Activated CD8-positive, alpha-beta T cell treated with anti-CD3 and anti-CD28 coated beads, Interleukin-2, amount 10 ng/mL, durations not matched to agents 7 days and 5 days (primary cell): ENCODE results near the gene TRIM44. TPM values are rescaled to one million over a fixed set of nuclear protein-coding genes. Genes with fewer than 3 reads are reported as not detected.
"Not testable (repeated sequence)": the region's sequence is repeated elsewhere in the genome, so short reads cannot be mapped to it uniquely, and the experiment has no call there.

Experiments
- ATAC-seq: fragments of 150-1000 bp; cut with Tn5 transposase; one replicate; pipeline ENCODE4 v1.10.0; 2021; ENCODE audit warnings: moderate library complexity
- CTCF ChIA-PET: fragments of 350-600 bp; sonication (Branson Sonifier 250); formaldehyde crosslinking; loops from one replicate; lab custom pipeline; 2021; ENCODE audit warnings: antibody characterized with exemption; lab: Charles Lee
- POLR2A ChIA-PET: fragments of 350-600 bp; sonication (Branson Sonifier 250); formaldehyde crosslinking; loops from one replicate; lab custom pipeline; 2021; ENCODE audit warnings: antibody characterized with exemption; lab: Charles Lee
- DNase-seq: peaks from one replicate; pipeline ENCODE4 v3.0.0-alpha.2; 2020
- H3K27ac Mint-ChIP-seq: one replicate; pipeline ENCODE4 v1.8.0; 2021; ENCODE audit warnings: mild to moderate bottlenecking, mixed read lengths
- H3K27me3 Mint-ChIP-seq: one replicate; pipeline ENCODE4 v1.8.0; 2021; ENCODE audit warnings: low read depth, mixed read lengths
- H3K36me3 Mint-ChIP-seq: one replicate; pipeline ENCODE4 v1.8.0; 2021; ENCODE audit warnings: low read depth, mixed read lengths
- H3K4me1 Mint-ChIP-seq: one replicate; pipeline ENCODE4 v1.8.0; 2021; ENCODE audit warnings: low read depth, mixed read lengths
- H3K4me3 Mint-ChIP-seq: one replicate; pipeline ENCODE4 v1.8.0; 2021; ENCODE audit warnings: mild to moderate bottlenecking, mixed read lengths
- H3K9me3 Mint-ChIP-seq: one replicate; pipeline ENCODE4 v1.8.0; 2022; ENCODE audit warnings: mixed read lengths; ENCODE audit not compliant: insufficient read depth
- total RNA-seq, 2 experiments: library from RNA; stranded (reverse); gene quantifications; one replicate each; pipeline ENCODE4 v1.2.3, GENCODE V29; 2021

TRIM44 gene
- total RNA-seq, 2 experiments from 2014 or later, result 33.8 to 34.5 TPM

DNA sequence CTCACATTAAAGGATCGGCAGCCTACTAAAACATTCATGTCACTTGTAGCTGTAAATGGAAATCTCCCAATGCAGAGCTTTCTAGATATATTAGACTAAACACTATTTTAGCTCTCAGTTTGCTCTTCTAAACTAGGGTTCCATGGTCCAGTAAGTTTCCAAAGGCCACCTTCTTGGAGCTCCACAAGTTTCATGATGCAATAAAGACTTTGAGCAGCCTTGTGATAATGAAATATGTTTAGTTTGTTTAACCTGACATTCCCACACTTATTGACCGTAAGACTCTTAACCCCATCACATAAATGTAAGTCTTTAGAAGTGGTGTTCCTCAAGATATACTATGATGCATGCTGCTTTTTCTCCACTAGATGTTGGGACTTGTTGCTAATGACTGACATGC lies 87.7 kb downstream of the TRIM44 start:
- POLR2A ChIA-PET, result no interaction called here
- Mint-ChIP-seq H3K4me3 (no peak overlapping the region), H3K36me3 (peaks cover 6% of the 10 kb centered on the region), H3K9me3 (no peaks in the 10 kb centered on the region), H3K27ac (no peak overlapping the region), H3K4me1 (no peaks in the 10 kb centered on the region), H3K27me3 (no peaks in the 10 kb centered on the region)
- DNase-seq, result no peak
- CTCF ChIA-PET, result no interaction called here
- ATAC-seq, result no peak

DNA sequence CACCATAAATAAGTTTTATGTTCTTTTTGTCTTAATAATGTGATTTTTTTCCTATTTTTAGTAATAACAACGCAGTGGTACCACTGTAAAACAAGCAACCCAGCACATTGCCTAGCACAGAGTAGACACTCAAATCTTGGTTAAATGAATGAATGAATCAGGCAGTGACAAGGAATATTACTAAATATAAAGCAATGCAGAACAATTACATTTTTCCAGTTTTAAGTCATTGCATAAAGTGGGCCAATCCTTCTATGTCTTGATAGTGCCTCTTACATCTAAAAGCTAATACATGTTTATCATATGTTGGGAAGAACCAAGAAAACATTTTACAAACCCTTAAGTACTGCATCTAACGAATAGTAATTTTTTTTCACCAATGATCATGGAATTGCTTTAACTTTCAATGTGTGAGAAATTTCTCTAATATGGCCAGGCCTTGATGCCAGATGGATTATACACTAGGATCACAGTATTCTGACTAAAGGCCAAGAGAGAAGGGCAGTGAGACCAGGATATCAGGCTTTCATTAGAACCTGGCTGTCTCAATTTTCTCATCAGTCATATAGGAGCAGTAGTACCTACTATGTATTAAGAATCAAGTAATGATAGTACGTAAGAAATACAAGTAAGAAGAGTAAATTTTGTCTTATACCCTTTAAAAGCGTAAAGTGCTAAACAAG lies 88.5 kb downstream of the TRIM44 start:
- H3K27me3 Mint-ChIP-seq, result no peaks in the 10 kb centered on the region
- ATAC-seq, result no peak
- CTCF ChIA-PET, result no interaction called here
- H3K4me3 Mint-ChIP-seq, result no peak overlapping the region
- H3K9me3 Mint-ChIP-seq, result no peaks in the 10 kb centered on the region
- H3K36me3 Mint-ChIP-seq, result peaks cover 6% of the 10 kb centered on the region
- no peak for DNase-seq
- H3K4me1 Mint-ChIP-seq, result no peaks in the 10 kb centered on the region
- no peak overlapping the region for H3K27ac Mint-ChIP-seq
- POLR2A ChIA-PET, result no interaction called here

GRCh38 chr11:35751664-35752061 lies 89.1 kb downstream of the TRIM44 start:
- no peak overlapping the region for H3K4me3 Mint-ChIP-seq
- no peaks in the 10 kb centered on the region for H3K9me3 Mint-ChIP-seq
- no peak for DNase-seq
- no peaks in the 10 kb centered on the region for H3K27me3 Mint-ChIP-seq
- peaks cover 6% of the 10 kb centered on the region for H3K36me3 Mint-ChIP-seq
- no peak overlapping the region for H3K27ac Mint-ChIP-seq
- H3K4me1 Mint-ChIP-seq, result no peaks in the 10 kb centered on the region
- no peak for ATAC-seq
- ChIA-PET POLR2A (no interaction called here), CTCF (no interaction called here)

- Mint-ChIP-seq H3K4me3 (no peak overlapping the region), H3K36me3 (peaks cover 6% of the 10 kb centered on the region), H3K27ac (no peak overlapping the region), H3K9me3 (no peaks in the 10 kb centered on the region), H3K4me1 (no peaks in the 10 kb centered on the region), H3K27me3 (no peaks in the 10 kb centered on the region)
- ATAC-seq, result no peak
- CTCF ChIA-PET, result no interaction called here
- POLR2A ChIA-PET, result no interaction called here
- DNase-seq, result no peak
These were observed 89.5 kb downstream of the TRIM44 start for GRCh38 chr11:35752115-35752514.

GRCh38 chr11:35753573-35753972 lies 91.0 kb downstream of the TRIM44 start:
- DNase-seq, H3K4me3 Mint-ChIP-seq, POLR2A ChIA-PET, H3K36me3 Mint-ChIP-seq, H3K4me1 Mint-ChIP-seq, ATAC-seq, CTCF ChIA-PET, H3K27ac Mint-ChIP-seq, H3K9me3 Mint-ChIP-seq, H3K27me3 Mint-ChIP-seq: not testable (repeated sequence)

DNA sequence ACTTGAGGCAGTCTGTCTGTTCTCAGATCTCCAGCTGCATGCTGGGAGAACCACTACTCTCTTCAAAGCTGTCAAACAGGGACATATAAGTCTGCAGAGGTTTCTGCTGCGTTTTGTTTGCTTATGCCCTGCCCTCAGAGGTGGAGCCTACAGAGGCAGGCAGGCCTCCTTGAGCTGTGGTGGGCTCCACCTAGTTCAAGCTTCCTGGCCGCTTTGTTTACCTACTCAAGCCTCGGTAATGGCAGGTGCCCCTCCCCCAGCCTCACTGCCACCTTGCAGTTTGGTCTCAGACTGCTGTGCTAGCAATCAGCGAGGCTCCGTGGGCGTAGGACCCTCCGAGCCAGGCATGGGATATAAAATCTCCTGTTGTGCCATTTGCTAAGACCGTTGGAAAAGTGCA lies 97.4 kb downstream of the TRIM44 start:
- H3K4me3 Mint-ChIP-seq, H3K27me3 Mint-ChIP-seq, POLR2A ChIA-PET, H3K27ac Mint-ChIP-seq, H3K9me3 Mint-ChIP-seq, H3K4me1 Mint-ChIP-seq, DNase-seq, CTCF ChIA-PET, ATAC-seq: not testable (repeated sequence)
- H3K36me3 Mint-ChIP-seq, result peaks cover 15% of the 10 kb centered on the region

GRCh38 chr11:35761899-35762298 lies 99.3 kb downstream of the TRIM44 start:
- CTCF ChIA-PET, result no interaction called here
- H3K4me1 Mint-ChIP-seq, result peaks cover 4% of the 10 kb centered on the region
- no peak overlapping the region for H3K4me3 Mint-ChIP-seq
- DNase-seq (no peak), ATAC-seq (no peak)
- H3K27me3 Mint-ChIP-seq, result no peaks in the 10 kb centered on the region
- H3K36me3 Mint-ChIP-seq, result peaks cover 13% of the 10 kb centered on the region
- POLR2A ChIA-PET, result no interaction called here
- H3K27ac Mint-ChIP-seq, result no peak overlapping the region
- no peaks in the 10 kb centered on the region for H3K9me3 Mint-ChIP-seq

- H3K4me1 Mint-ChIP-seq, result peaks cover 4% of the 10 kb centered on the region
- no peak overlapping the region for H3K4me3 Mint-ChIP-seq
- ATAC-seq, result no peak
- H3K36me3 Mint-ChIP-seq, result peaks cover 16% of the 10 kb centered on the region
- no peaks in the 10 kb centered on the region for H3K27me3 Mint-ChIP-seq
- no peaks in the 10 kb centered on the region for H3K9me3 Mint-ChIP-seq
- H3K27ac Mint-ChIP-seq, result no peak overlapping the region
- ChIA-PET POLR2A (no interaction called here), CTCF (no interaction called here)
- DNase-seq, result no peak
These were observed 100.7 kb downstream of the TRIM44 start for GRCh38 chr11:35763301-35763700.

GRCh38 chr11:35763765-35764164 lies 101.2 kb downstream of the TRIM44 start:
- H3K36me3 Mint-ChIP-seq, result peaks cover 16% of the 10 kb centered on the region
- ChIA-PET CTCF (no interaction called here), POLR2A (no interaction called here)
- peaks cover 4% of the 10 kb centered on the region for H3K4me1 Mint-ChIP-seq
- no peaks in the 10 kb centered on the region for H3K27me3 Mint-ChIP-seq
- H3K9me3 Mint-ChIP-seq, result no peaks in the 10 kb centered on the region
- H3K27ac Mint-ChIP-seq, result no peak overlapping the region
- no peak for DNase-seq
- H3K4me3 Mint-ChIP-seq, result no peak overlapping the region
- no peak for ATAC-seq

DNA sequence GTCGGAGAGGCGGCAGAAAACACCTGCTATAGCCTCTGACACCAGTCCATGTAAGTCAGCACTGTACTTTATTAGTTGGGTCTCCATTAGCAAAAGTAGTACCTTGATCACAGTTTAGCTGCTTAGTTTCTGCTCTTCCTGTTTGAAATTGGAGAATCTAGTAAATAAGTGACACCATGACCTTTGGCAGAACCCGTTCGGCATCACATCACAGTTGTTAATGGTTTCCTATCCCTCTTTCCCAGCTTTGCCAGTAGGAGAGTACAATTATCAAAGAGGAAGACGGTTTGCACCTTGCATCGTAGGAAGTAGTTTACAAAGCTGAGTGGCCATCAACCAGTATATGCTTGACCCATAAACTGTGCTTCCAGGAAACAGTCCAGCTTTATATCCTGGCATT lies 101.8 kb downstream of the TRIM44 start:
- Mint-ChIP-seq H3K9me3 (no peaks in the 10 kb centered on the region), H3K4me3 (no peak overlapping the region), H3K4me1 (peaks cover 4% of the 10 kb centered on the region), H3K36me3 (peaks cover 15% of the 10 kb centered on the region), H3K27ac (no peak overlapping the region), H3K27me3 (no peaks in the 10 kb centered on the region)
- CTCF ChIA-PET, result no interaction called here
- no peak for DNase-seq
- POLR2A ChIA-PET, result no interaction called here
- no peak for ATAC-seq

DNA sequence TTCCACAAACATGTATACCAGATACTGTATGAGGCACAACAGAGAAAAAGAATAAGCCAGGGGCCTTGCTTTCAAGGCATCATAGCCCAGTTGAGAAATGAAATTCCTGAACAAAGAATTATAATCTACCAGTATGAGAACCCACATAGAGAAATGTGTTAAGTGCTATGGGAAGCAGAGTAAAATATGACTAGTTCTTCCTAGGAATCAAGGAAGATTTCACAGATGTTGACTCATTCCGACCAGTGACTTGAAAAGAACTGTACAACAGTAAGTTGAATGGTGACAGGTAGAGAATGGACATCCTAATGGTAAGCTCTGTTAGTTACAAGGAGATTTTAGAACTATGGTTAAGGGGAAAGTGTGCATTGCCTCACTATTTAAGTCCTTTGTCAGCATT lies 102.6 kb downstream of the TRIM44 start:
- peaks cover 4% of the 10 kb centered on the region for H3K4me1 Mint-ChIP-seq
- H3K27ac Mint-ChIP-seq, result no peak overlapping the region
- CTCF ChIA-PET, result no interaction called here
- no peaks in the 10 kb centered on the region for H3K27me3 Mint-ChIP-seq
- DNase-seq (no peak), ATAC-seq (no peak)
- POLR2A ChIA-PET, result no interaction called here
- H3K4me3 Mint-ChIP-seq, result no peak overlapping the region
- peaks cover 13% of the 10 kb centered on the region for H3K36me3 Mint-ChIP-seq
- H3K9me3 Mint-ChIP-seq, result no peaks in the 10 kb centered on the region

DNA sequence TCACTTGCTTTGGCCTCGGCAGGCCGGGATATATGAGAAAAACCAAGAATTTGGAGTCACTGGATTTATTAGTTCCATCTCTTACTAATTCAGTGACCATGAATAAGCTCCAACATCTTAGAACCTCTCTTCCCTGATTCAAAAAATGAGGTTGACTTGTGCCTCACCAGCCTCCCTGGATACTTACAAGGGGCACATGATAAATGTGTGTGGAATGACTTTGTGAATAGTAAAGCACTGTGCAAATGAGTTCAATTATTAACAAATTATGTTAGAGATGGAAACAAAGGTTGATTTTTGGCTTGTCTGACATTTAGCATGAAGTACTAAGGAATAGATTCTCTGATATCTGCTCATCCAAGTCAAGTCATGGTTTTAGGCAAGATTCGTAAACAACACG lies 104.1 kb downstream of the TRIM44 start:
- DNase-seq (no peak), ATAC-seq (no peak)
- no peaks in the 10 kb centered on the region for H3K9me3 Mint-ChIP-seq
- H3K27ac Mint-ChIP-seq, result no peak overlapping the region
- no peak overlapping the region for H3K4me3 Mint-ChIP-seq
- POLR2A ChIA-PET, result no interaction called here
- no peaks in the 10 kb centered on the region for H3K27me3 Mint-ChIP-seq
- peaks cover 4% of the 10 kb centered on the region for H3K4me1 Mint-ChIP-seq
- CTCF ChIA-PET, result no interaction called here
- H3K36me3 Mint-ChIP-seq, result peaks cover 18% of the 10 kb centered on the region

DNA sequence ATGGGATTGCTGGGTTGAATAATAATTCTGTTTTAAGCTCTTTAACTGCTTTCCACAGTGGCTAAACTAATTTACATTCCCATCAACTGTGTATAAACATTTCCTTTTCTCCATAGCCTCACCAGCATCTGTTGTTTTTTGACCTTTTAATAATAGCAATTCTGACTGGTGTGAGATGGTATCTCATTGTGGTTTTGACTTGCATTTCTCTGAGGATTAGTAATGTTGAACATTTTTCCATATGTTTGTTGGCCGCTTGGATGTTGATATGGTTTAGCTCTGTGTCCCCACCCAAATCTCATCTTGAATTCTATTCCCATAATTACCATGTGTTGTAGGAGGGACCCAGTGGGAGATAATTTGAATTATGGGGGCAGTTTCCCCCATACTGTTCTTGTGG lies 107.8 kb downstream of the TRIM44 start:
- ATAC-seq, H3K9me3 Mint-ChIP-seq, H3K27me3 Mint-ChIP-seq, POLR2A ChIA-PET, CTCF ChIA-PET, H3K27ac Mint-ChIP-seq, H3K4me1 Mint-ChIP-seq, DNase-seq, H3K4me3 Mint-ChIP-seq: not testable (repeated sequence)
- peaks cover 20% of the 10 kb centered on the region for H3K36me3 Mint-ChIP-seq
